Measurements from ENCODE around the gene ADARB2. TPM values are rescaled to one million over a fixed set of nuclear protein-coding genes. Genes with fewer than 3 reads are reported as not detected.
"Not testable (repeated sequence)": the region's sequence is repeated elsewhere in the genome, so short reads cannot be mapped to it uniquely, and the experiment has no call there.

Gene ADARB2
- total RNA-seq, 4 donors from 2014 or later: 0.80 to 4.9 (median 2.3) TPM

DNA sequence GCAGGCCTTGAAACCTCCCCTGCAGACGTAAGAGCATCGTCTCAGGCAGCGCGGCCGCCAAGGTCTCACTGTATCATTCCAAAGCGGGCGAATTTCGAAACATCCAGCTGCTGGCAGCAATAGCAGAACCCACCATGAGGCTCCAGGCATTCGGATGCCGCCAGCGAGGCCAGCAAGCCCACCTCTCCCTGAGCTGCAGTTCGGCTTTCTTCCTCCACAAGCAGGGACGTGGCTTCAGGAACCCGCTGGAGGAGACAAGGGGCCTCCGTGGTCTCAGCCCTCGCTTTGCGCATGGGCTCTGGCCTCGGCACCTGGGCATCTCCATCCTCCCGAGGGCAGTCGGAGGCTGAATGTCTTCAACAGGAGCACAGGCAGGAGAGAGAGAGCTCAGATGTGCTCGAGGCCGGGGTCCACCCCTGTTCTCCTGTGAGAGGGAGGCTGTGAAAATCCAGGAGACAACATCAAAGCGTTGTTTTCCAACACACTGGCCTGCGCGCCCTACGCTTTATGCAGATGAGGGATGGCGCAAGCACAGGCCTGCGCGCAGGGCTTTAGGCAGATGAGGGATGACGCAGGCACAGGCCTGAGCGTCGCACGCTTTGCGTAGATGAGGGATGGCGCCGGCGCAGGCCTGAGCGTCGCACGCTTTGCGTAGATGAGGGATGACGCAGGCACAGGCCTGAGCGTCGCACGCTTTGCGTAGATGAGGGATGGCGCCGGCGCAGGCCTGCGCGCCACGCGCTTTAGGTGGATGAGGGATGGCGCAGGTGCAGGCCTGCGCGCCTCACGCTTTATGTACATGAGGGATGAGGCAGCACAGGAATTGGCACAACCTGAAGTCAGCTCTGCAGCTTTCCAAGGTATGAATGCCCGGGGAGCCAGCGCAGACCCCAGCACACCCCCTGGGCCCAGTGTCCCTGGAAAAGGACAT is 577.9 kb downstream of the ADARB2 start:
- Histone ChIP-seq H3K4me1 (no peaks in the 10 kb centered on the region), H3K27me3 (no peaks in the 10 kb centered on the region), H3K4me3 (no peak overlapping the region), H3K36me3 (no peaks in the 10 kb centered on the region), H3K27ac (no peak overlapping the region), H3K9me3 (no peaks in the 10 kb centered on the region)
- no peak for DNase-seq
- in situ Hi-C loops (cut with MboI; ENCODE audit: low pct_ligation_motif_present in 1 of 4, low pct_unique_long_range_greater_than_20kb in 1 of 4, low sequenced_read_pairs in 3 of 4): no loop called here
- WGBS, 2 donors (ENCODE audit: low coverage in 1 of 2): 84 to 90% methylated on average over 24 to 58 of the region's 59 CpGs
- intact Hi-C loops (cut with DNase I; ENCODE audit: low total_unique reads): no loop called here
- TF ChIP-seq POLR2AphosphoS5 (IDR thresholded peaks at IDR 0.05) (no peak), EP300 (IDR thresholded peaks at IDR 0.05; ENCODE audit: low read depth) (no peak), POLR2A (IDR thresholded peaks at IDR 0.05) (no peak), CTCF (IDR thresholded peaks at IDR 0.05) (no peak)

DNA sequence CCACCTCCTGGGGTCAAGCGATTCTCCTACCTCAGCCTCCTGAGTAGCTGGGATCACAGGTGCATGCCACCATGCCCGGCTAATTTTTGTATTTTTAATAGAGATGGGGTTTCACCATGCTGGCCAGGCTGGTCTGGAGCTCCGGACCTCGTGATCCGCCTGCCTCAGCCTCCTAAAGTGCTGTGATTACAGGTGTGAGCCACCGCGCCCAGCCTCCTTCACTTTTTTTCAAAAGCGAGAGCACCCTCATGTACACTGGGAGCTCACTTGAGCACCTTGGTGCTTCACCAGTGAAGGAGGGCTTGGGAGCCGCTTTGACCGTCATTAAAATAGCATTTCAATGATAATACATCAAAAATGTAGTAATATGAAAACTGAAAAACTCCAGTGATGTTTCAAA is 578.8 kb downstream of the ADARB2 start:
- H3K9me3 ChIP-seq; DNase-seq; H3K4me1 ChIP-seq; intact Hi-C loops (cut with DNase I; ENCODE audit: low total_unique reads); H3K27ac ChIP-seq; in situ Hi-C loops (cut with MboI; ENCODE audit: low pct_ligation_motif_present in 1 of 4, low pct_unique_long_range_greater_than_20kb in 1 of 4, low sequenced_read_pairs in 3 of 4); H3K27me3 ChIP-seq; H3K4me3 ChIP-seq; H3K36me3 ChIP-seq: not testable (repeated sequence)
- 90 to 93% methylated on average over 9 to 10 of the region's 10 CpGs for WGBS, 2 donors (ENCODE audit: low coverage in 1 of 2)

DNA sequence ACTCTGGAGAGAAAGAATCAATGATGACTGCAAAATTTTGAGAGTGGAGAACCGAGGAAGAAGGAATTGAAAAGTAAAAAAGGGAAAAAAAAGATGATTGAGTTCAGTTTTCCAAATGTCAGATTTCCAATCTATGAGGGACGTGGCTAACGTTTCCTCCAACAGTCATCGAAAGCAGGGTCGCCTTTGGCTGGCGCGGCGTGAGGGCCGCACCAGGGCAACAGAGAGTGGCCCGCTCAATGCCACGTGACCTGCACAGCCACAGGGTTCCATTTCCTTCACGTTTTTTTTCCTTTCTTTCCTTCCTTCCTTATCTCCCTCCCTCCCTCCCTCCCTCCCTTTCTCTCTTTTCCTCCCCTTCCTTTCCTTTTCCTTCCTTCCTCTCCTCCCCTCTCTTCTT is 579.3 kb downstream of the ADARB2 start:
- Histone ChIP-seq H3K4me1 (no peaks in the 10 kb centered on the region), H3K4me3 (no peak overlapping the region), H3K27ac (no peak overlapping the region), H3K9me3 (no peaks in the 10 kb centered on the region), H3K27me3 (no peaks in the 10 kb centered on the region), H3K36me3 (no peaks in the 10 kb centered on the region)
- WGBS, 2 donors (ENCODE audit: low coverage in 1 of 2): 85 to 86% methylated on average over 12 of the region's 12 CpGs
- in situ Hi-C loops (cut with MboI; ENCODE audit: low pct_ligation_motif_present in 1 of 4, low pct_unique_long_range_greater_than_20kb in 1 of 4, low sequenced_read_pairs in 3 of 4): no loop called here
- intact Hi-C loops (cut with DNase I; ENCODE audit: low total_unique reads): no loop called here
- DNase-seq: no peak
- TF ChIP-seq CTCF (IDR thresholded peaks at IDR 0.05) (no peak), POLR2AphosphoS5 (IDR thresholded peaks at IDR 0.05) (no peak), POLR2A (IDR thresholded peaks at IDR 0.05) (no peak), EP300 (IDR thresholded peaks at IDR 0.05; ENCODE audit: low read depth) (no peak)

DNA sequence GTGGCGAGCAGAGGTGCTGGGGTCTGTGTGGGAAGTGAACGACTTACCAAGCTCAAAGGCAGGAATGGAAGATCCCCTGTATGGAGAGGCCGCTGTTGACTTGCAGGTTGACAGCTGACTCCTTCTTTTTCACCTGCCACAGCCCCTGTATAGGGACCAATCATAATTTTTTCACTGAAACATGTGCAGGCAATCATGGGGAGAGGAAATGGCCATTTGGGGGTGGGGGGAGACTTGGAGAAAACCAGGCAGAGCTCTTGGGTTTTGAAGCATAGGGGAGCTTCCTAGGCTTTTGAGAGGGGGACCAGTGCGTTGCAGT is 579.8 kb downstream of the ADARB2 start:
- Histone ChIP-seq H3K27me3 (no peaks in the 10 kb centered on the region), H3K27ac (no peak overlapping the region), H3K4me1 (no peaks in the 10 kb centered on the region), H3K9me3 (no peaks in the 10 kb centered on the region), H3K36me3 (no peaks in the 10 kb centered on the region), H3K4me3 (no peak overlapping the region)
- WGBS, 2 donors (ENCODE audit: low coverage in 1 of 2): 72 to 92% methylated on average over 1 to 4 of the region's 4 CpGs
- in situ Hi-C loops (cut with MboI; ENCODE audit: low pct_ligation_motif_present in 1 of 4, low pct_unique_long_range_greater_than_20kb in 1 of 4, low sequenced_read_pairs in 3 of 4): no loop called here
- no peak for DNase-seq
- no peak for TF ChIP-seq POLR2AphosphoS5 (IDR thresholded peaks at IDR 0.05)
- no peak for TF ChIP-seq CTCF (IDR thresholded peaks at IDR 0.05)
- TF ChIP-seq POLR2A (IDR thresholded peaks at IDR 0.05): no peak
- no peak for TF ChIP-seq EP300 (IDR thresholded peaks at IDR 0.05; ENCODE audit: low read depth)
- intact Hi-C loops (cut with DNase I; ENCODE audit: low total_unique reads): no loop called here
